GDM1 (cell line): ENCODE data around the gene HAL.

Experiments used
- DNase-seq: peaks from one replicate; lab custom pipeline; 2025; lab: John Stamatoyannopoulos, UW

HAL gene

DNA sequence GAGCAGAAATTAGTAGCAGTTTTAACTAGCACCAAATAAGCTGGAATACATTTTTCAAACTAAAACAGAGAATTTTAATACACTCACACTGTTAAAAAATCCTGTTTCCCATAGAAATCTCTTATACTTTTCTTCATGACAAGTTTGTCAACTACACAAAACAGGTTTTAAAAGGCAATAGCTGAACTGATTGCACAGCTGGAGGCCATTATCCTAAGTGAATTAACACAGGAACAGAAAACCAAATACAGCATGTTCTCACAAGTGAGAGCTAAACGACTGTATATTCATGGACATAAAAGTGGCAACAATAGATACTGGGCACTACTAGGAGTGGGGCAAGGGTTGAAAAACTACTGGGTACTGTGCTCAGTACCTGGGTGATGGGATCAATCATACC, 11.6 kb upstream of the HAL start:
- no peak for DNase-seq

DNA sequence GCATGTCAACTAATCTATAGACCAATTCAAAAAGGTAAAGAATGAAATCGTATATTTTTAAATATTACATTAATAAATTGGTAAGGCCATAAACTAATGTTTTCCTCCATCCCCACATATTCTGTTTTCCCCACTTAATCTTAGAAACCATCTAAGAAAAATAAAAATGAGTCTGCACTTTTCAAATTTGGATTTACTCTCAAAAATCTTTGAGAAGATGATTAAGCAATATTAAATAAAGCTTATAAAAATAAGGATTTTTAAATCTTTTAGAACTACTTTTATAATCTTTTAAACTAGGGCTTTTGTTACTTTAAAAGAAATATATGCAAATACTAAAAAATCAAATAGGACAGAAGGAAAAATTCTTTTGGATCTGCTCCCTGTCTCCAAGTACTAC, 10.6 kb upstream of the HAL start:
- DNase-seq: no peak

DNA sequence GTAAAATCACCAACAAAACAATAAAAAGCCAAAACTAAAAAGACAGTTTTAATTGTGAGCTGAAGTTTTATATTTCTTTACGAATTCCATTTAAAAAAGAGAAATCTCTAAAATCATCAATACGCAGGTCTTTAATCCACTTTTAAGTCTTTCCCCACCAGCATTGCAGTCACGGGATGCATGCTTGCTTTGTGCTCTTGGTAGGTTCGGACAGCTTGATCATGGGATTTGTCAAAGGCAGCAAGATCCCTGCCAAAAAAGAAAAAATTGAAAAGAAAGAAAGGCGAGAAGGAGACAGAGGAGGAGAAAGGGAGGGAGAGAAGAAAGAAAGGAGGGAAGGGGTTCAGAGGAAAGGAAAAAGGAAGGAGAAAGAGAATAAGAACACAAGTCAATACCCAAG, 4.7 kb upstream of the HAL start:
- no peak for DNase-seq

DNA sequence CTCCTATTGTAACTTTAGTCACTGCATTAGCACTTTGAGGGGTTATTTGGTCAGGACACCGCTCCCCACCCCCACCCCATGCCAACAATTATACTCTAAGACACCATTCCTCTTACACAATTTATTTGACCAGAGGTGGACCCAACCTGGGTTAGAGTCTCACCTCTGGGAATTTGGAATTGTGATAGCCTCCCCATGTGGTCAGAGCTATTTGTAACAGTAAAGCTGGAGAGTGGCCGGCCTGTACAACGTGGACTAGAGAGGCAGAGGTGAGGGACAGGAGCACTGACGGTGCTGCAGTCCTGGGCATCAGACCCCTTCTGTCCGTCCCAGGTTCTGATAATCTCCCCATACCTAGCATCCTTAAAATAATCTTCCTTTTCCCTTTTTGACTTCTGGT, 3.3 kb upstream of the HAL start:
- no peak for DNase-seq

DNA sequence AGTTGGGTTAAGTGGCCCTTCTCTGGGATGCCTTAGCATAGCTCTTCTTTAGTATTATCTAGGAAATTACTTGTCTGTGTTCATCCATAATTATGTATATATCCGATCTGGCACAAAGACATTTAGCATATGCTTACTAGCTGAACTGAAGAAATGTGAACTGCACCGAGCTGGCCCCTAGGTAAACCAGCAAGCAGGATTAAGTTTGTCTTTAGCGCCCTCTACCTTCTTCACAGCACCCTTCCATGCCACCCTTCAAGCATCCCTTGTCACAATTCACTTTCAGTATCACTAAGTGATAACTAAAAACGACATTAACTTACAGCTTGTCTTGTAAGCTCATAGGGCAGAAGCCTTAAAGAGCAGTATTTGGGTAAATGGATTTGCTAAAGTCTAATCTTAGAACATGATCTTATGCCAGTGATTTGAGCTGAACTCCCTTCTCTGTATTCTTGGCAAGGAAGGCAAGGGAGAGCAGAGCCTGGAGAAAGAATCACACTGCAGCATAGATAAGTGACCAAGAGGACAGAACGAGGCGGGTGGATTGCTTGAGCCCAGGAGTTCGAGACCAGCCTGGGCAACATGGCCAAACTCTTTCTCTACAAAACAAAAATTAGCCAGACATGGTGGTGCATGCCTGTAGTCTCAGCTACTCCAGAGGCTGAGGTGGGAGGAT, 2.6 kb upstream of the HAL start:
- peak; percentile 45 for DNase-seq

DNA sequence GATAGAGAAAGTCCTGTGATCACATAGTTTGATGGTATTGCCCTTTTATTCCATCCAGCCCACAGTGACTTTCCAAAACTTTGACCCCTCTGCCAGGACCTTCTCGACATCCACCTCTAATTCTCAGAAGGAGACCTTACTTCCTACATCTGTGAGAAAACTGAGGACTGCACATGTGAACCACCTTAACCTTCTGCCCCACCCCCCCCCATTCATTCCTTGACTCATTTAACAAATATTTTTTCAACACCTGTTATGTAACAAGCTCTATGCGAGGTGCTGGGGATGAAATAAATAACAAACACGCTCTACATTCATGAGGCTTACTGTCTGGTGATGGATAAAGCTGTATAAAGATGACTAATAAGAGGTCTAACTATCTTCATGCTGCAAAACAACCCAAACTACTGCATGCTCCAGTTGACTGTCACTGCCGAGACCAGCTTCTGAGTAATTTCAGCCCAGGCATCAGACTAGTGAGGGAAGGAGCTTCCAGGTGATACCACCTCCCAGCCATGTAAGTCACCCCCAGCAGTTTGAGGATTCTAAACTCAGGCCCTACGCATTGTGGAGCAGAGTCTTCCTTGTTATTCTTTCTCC, 1.9 kb upstream of the HAL start:
- DNase-seq: no peak

DNA sequence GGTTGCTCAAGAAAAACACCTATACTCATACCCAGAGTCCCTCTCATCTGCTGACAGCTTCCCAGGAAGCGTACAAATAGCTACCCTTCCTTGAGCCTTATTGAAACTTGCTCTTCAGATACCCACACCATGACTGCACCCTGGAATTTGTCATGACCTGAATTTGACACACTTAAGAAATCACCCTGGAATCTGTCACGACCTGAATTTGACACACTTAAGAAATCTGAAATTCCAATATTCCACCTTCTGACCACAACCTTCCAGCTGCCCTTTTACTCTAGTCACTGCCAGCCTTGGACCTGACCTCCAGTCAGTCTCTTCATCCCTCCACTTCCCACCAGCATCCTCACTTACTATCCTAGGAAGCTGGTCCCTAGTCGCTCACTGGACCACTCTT, 1.1 kb upstream of the HAL start:
- DNase-seq: no peak

DNA sequence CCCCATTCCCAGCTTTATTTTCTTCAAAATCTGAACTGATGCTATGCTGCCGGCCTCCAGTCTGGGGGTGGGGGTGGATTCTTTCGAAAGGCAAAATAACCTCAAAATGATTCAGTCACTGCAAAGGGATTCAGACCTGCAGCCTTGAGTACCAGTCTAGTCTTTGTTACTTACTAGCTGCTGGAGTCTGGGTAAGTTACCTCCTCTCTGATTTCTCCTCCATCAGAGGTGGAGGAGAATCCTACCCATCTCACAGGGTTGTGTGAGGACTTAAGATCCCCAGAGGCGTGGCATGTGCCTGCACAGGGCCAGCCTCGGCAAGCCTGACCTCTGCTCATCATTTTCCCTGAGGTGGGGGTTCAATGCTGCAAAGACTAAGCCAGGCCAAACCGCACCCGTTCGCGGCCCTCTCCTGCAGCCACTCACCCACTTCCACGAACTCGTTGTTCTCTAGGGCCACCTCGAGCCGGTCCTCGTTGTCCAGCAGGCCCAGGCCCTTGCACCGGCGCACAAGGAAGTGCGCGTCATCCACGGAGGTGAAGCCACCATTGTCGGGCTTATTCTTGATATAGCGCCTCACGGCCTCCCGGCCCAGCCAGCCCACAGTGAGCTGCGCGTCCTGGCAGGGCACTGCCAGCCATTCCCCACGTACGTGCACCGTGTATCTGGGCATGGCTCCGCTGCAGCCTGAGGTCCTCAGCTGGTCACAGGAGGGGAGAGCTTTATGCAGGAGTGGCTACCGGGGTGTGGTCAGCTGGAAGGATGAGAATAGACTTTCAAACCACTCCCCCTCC, 709 bp downstream of the HAL start:
- DNase-seq: no peak

DNA sequence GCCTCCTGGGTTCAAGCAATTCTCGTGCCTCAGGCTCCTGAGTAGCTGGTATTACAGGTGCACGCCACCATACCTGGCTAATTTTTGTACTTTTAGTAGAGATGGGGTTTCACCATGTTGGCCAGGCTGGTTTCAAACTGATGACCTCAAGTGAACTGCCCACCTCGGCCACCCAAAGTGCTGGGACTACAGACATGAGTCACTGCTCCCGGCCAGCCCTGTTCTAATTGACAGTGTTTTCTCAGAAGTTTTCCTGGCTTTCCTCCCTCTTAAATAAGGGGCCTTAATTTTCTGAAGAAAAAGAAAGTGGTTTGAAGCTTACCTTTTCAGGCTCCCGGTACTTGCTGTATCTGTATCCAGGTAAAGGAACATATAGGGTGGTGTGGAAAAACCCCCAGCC, 1.7 kb downstream of the HAL start:
- DNase-seq: no peak

DNA sequence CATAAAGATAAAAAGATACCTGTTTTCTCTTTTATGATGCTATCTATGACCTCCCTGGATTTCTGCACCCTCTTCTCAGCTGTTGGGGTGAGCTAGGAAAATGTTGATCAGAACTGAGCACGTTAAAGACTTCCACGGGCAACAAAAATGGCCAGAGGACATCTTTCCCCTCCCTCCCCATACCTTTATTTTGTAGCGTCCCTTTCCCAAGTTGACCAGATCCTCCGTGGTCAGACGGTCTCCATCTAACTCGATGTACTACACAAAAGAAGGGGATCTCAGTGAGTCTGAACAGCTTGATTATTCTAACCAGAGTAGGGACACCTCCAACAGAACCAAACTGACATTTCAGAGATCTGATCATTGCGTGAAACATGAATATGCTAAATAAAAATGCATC, 2.2 kb downstream of the HAL start:
- no peak for DNase-seq

DNA sequence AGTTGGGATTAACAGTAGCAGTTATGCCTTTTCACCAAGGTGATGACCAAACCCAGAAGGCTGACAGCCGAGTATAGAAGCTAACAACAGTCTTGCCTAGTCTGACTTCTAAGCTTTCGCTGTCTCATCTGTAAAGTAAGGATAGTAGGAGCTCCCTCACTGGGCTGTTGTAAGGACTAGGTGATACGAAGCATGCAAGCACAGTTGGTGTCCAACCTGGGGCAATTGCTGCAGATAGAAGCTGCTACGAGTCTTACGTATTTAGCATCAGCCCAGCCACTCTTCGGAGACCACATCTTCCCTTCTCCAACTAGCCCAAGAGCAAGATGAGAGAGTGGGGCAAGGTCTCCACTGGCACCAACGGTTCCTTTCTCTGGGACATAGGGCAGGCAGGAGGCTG, 6.0 kb downstream of the HAL start:
- DNase-seq: no peak

DNA sequence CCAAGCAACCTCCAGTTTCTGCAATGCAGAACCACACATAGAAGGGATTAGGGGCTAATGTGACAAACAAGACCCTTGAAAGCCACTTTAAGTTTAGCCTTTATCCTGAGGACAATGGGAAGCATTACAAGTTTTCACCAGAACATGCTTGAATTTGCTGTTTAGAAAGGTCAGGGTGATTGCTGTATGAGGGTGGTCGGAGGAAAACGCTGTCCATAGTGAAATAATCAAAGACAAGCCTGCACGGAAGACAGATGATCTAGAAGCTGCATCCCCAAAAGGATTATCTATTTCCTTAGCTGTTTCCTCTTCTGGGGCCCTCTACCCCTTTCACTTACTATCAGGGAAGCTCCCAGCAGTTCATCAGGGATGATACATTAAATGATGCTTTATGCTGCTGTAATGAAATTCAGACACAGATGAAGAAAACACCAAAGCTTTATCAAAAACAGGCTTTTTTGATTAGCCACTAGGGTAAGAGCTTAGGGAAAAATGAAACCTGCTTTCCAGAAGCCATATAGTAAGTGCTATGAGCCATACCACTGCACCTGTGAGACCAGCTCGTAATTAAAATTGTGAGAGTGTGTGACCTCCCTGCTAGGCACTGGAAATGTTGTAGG, 6.5 kb downstream of the HAL start:
- DNase-seq: no peak

DNA sequence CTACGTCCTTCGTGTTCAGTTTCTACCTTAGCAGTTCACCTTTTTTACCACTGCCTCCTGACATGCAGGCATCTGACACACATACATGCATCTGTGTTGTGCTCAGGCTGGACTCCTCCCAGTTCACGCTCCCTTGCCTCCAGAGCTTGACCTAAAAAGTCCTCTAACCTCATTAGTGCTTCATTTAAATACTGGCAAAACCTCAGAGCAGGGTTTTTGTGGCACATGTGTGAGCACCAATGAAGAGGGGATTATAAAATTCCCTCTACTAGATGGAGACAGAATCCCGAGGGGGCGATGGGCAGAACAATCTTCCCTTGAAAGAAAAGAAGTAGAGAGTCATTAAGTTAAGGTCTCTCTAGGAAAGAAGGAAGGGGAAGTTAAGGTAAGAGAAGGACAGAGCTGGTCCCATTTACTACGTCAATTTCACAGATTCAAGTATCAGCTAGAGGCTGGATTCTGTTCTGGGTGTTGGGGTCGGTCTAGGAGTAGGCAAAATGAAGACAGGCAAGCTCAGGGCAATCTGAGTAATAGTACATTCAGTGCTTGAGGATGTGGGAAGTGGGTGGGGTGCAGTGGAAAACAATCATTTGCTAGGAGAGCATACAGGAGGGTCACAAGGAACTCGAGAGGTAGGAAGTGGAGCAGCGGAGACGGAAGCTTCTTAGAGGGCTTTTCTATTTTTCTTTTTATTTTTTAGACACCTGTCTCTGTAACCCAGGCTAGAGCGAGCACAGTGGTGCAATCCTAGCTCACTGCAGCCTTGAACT, 7.5 kb downstream of the HAL start:
- no peak for DNase-seq

DNA sequence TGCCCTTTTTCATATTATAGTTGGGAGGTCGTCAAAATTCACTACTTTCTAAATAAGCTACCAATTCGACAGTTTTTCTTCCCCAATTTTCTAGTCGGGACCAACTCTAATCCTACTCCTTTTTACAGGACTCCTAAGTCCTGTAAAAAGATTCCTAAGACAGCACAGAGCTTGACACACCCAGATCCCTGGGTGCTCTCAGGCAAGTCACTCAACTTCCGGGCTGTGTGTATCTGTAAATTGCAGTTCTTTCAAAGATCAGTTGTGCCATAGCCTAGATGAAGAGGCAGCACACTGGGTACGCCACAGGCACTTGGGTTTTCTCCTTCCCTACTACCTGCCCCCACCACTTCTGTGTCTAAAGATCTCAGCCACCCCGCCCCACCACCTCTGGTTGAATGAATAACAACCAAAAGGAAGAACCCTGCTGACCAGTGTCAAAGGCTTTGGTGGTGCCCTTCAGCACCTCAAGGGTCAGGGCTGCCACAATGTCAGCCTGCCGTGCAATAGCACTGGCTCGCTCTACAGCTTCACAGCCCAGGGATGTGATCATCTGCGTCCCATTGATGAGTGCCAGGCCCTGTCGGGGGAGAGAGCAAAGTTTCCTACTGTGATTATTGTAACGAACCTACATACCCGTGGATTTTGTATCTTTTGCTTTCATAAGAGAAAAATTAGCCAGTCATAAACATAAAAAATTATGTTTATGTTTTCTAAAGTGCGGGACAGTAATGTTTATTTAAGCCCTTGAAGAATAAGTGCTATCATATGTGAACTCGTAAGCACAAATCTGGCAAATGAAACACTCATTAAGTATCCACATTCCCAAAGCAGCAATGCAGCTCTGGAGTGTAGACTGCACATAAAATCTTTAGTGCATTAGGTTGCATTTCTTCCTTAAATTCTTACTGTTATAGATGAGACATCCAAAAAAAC, 9.2 kb downstream of the HAL start:
- DNase-seq: no peak

DNA sequence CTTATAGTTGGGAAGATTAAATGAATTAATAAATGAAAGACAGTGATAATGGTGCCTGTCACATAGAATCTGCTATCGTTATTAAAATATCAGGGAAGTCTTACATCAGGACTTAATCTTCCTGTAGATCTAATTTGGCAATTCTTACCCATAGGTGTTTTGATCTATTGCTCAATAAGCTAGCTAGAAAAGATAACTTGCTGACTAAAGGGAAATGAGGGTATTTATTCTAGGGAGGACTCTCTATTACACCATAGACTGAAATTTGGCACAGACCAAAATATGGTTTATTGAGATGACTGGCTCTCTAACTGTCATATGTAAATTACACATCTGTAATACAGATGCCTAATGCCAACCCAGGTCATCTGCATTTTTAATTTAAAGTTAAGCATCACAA, 11.5 kb downstream of the HAL start:
- no peak for DNase-seq

DNA sequence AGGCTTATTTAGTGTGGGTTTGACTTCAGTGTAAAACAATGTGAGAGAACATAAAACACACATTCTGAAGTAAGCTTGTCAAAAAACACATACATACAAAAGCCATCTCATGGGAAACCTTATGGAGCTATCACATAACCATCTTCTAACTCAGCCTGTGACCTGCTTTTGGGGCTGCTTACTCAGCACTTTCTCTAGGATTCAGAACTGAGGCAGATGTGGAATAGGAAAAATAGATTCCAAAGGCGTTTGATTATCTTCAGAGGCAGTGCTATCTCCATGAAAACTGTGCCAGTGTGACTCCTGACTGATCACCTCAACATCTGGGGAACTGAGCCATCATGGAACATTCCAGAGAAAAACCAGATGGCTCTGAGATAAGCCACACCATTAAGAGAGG, 13.5 kb downstream of the HAL start:
- no peak for DNase-seq

DNA sequence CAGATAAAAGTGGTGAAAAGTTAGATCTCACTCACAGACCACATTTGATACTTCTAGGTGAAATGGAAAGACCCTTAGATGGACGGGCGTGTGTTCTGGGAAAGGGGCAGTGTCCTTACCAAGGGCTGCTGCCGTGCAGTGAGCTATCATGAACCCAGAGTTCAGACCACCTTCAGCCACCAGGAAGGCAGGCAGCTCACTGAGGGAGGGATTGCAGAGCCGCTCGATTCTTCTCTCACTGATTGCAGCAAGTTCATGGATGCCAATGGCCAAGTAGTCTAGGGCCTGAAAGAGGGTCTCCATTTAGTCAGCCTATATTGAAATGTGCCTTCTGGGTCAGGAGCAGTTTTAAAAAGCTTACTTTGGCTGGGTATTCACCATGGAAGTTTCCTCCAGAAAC, 15.7 kb downstream of the HAL start:
- DNase-seq: no peak

DNA sequence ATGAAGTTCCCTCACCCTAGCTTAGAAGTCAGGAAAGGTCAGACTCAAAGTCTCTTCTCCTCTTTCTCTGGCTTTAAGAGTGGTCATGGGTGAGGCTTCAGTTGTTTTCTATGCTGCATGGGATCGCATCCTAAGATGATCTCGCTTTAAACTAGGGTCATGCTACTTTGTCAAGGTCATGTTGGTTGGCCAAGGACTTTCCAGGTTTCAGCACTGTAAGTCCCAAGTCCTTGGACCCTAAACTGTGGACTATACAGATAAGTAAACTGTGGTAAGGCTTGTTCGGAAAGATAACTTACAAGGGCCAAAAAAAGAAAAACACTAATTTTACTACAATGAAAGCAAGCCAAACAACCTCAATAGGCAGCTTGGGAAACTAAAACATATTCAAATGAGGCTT, 17.4 kb downstream of the HAL start:
- DNase-seq: no peak

DNA sequence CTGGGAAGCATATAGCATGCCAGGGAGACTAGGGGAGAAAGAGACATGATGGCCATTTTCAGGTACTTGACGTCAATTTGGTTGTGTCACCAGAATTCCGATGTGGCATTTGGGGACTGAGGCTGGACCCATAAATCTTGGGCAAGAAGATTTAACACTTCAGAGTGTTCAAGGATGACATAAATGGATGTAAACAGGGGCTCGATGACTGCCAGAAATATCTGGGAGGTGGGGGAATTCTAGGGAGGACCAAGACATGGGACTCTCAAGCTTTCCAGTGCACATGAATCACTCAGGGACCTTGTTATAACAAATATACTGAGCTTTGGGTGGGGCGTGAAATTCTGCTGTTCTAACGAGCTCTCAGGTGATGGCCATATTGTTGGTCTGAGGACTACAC, 17.8 kb downstream of the HAL start:
- DNase-seq: no peak

DNA sequence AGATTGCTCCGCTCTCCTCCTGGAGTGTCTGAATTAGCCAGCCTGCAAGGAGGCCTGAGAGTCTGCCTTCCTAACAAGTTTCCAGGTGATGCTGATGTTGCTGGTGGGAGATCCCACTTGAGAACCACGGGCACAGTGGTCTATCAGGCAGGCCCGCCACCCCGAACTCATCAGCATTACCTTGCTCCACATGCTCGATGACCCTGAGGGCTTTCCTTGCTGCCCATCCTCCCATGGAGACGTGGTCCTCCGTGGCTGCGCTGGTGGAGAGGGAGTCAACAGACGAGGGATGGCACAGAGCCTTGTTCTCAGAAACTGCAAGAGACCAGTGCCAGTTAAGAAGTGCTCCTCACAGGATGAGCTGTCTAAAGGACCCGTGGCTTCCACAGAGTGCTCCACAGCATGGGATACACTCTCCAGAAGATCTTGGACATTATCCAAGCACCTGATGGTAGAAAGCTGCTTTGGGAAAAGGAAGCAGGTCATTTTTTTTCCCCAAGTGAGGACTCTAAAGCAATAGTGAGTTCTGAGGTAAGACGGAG, 18.3 kb downstream of the HAL start:
- DNase-seq: no peak

DNA sequence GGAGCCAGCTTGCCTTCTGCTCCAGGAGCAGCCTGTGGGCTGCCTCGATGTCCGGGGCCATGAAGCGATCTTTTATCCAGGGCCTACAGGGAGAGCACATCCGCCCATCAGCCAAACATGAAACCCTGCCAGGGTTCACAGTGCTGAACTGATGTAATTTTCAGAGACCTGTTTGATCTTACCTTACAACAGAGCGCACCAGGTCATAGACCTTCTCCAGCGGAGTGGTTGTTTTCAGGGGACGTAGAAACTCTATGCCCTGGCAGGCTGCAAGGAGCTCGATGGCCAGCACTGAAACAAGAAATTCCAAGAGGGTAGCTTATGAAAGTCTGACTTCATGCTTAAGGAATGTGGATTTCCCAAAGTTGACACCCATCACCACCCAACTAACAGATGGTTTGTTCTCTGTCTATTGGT, 19.7 kb downstream of the HAL start:
- no peak for DNase-seq
